ENCODE data around the gene TANGO6. TPM values are rescaled to one million over a fixed set of nuclear protein-coding genes. Genes with fewer than 3 reads are reported as not detected.

The TANGO6 gene
- total RNA-seq, 1 experiment from 2014 or later, result 21.8 TPM

- H3K79me2 ChIP-seq (ENCODE audit: low read length), result no peaks in the 10 kb centered on the region
- no peaks in the 10 kb centered on the region for H3K9me2 ChIP-seq (replicated peaks; ENCODE audit: insufficient read depth, low read length)
- H4K20me1 ChIP-seq (ENCODE audit: insufficient read depth, low read depth, low read length), result no peaks in the 10 kb centered on the region
- no peak overlapping the region for H3K4me3 ChIP-seq (ENCODE audit: low read length)
- no peak overlapping the region for H3K27ac ChIP-seq (ENCODE audit: low read length)
- no peaks in the 10 kb centered on the region for H3K36me3 ChIP-seq (ENCODE audit: insufficient read depth, low read length)
- no peak overlapping the region for H3K9ac ChIP-seq (ENCODE audit: low read length)
- no peak overlapping the region for H3K4me2 ChIP-seq (ENCODE audit: low read depth, low read length, poor library complexity, severe bottlenecking)
- no peaks in the 10 kb centered on the region for H3K27me3 ChIP-seq (ENCODE audit: low read length)
- H3K9me3 ChIP-seq (ENCODE audit: low read length), result no peaks in the 10 kb centered on the region
- H2AFZ ChIP-seq (ENCODE audit: low read length), result no peak overlapping the region
- DNase-seq, result peak; percentile 17
- no peaks in the 10 kb centered on the region for H3K4me1 ChIP-seq (ENCODE audit: low read length)
These were observed 233.9 kb downstream of the TANGO6 start for GRCh38 chr16:69077251-69077650.

GRCh38 chr16:69078073-69078472, 234.7 kb downstream of the TANGO6 start:
- Histone ChIP-seq H3K9me3 (ENCODE audit: low read length) (no peaks in the 10 kb centered on the region), H3K9me2 (replicated peaks; ENCODE audit: insufficient read depth, low read length) (no peaks in the 10 kb centered on the region), H2AFZ (ENCODE audit: low read length) (no peak overlapping the region), H3K27me3 (ENCODE audit: low read length) (no peaks in the 10 kb centered on the region), H3K4me1 (ENCODE audit: low read length) (no peaks in the 10 kb centered on the region), H3K36me3 (ENCODE audit: insufficient read depth, low read length) (no peaks in the 10 kb centered on the region), H3K4me3 (ENCODE audit: low read length) (no peak overlapping the region), H3K4me2 (ENCODE audit: low read depth, low read length, poor library complexity, severe bottlenecking) (no peak overlapping the region), H3K79me2 (ENCODE audit: low read length) (no peaks in the 10 kb centered on the region), H3K9ac (ENCODE audit: low read length) (no peak overlapping the region), H4K20me1 (ENCODE audit: insufficient read depth, low read depth, low read length) (no peaks in the 10 kb centered on the region), H3K27ac (ENCODE audit: low read length) (no peak overlapping the region)
- DNase-seq, result no peak

GRCh38 chr16:69079697-69080096, 236.4 kb downstream of the TANGO6 start:
- Histone ChIP-seq H3K4me2 (ENCODE audit: low read depth, low read length, poor library complexity, severe bottlenecking) (no peak overlapping the region), H3K27ac (ENCODE audit: low read length) (no peak overlapping the region), H3K4me1 (ENCODE audit: low read length) (no peaks in the 10 kb centered on the region), H3K9me3 (ENCODE audit: low read length) (no peaks in the 10 kb centered on the region), H3K27me3 (ENCODE audit: low read length) (no peaks in the 10 kb centered on the region), H4K20me1 (ENCODE audit: insufficient read depth, low read depth, low read length) (no peaks in the 10 kb centered on the region), H3K9me2 (replicated peaks; ENCODE audit: insufficient read depth, low read length) (no peaks in the 10 kb centered on the region), H3K36me3 (ENCODE audit: insufficient read depth, low read length) (no peaks in the 10 kb centered on the region), H3K9ac (ENCODE audit: low read length) (no peak overlapping the region), H3K4me3 (ENCODE audit: low read length) (no peak overlapping the region), H3K79me2 (ENCODE audit: low read length) (no peaks in the 10 kb centered on the region), H2AFZ (ENCODE audit: low read length) (no peak overlapping the region)
- DNase-seq, result peak; percentile 9

GRCh38 chr16:69083306-69083941, 240.1 kb downstream of the TANGO6 start:
- no peak overlapping the region for H3K4me3 ChIP-seq (ENCODE audit: low read length)
- peak; percentile 43 for DNase-seq
- no peak overlapping the region for H3K27ac ChIP-seq (ENCODE audit: low read length)
- no peaks in the 10 kb centered on the region for H3K4me1 ChIP-seq (ENCODE audit: low read length)
- no peaks in the 10 kb centered on the region for H3K36me3 ChIP-seq (ENCODE audit: insufficient read depth, low read length)
- no peaks in the 10 kb centered on the region for H3K9me3 ChIP-seq (ENCODE audit: low read length)
- H2AFZ ChIP-seq (ENCODE audit: low read length), result no peak overlapping the region
- no peaks in the 10 kb centered on the region for H3K79me2 ChIP-seq (ENCODE audit: low read length)
- no peak overlapping the region for H3K4me2 ChIP-seq (ENCODE audit: low read depth, low read length, poor library complexity, severe bottlenecking)
- no peak overlapping the region for H3K9ac ChIP-seq (ENCODE audit: low read length)
- H3K27me3 ChIP-seq (ENCODE audit: low read length), result no peaks in the 10 kb centered on the region
- no peaks in the 10 kb centered on the region for H4K20me1 ChIP-seq (ENCODE audit: insufficient read depth, low read depth, low read length)
- H3K9me2 ChIP-seq (replicated peaks; ENCODE audit: insufficient read depth, low read length), result no peaks in the 10 kb centered on the region

- Histone ChIP-seq H3K4me3 (ENCODE audit: low read length) (no peak overlapping the region), H3K9ac (ENCODE audit: low read length) (no peak overlapping the region), H3K79me2 (ENCODE audit: low read length) (no peaks in the 10 kb centered on the region), H2AFZ (ENCODE audit: low read length) (no peak overlapping the region), H4K20me1 (ENCODE audit: insufficient read depth, low read depth, low read length) (no peaks in the 10 kb centered on the region), H3K4me1 (ENCODE audit: low read length) (no peaks in the 10 kb centered on the region), H3K27me3 (ENCODE audit: low read length) (no peaks in the 10 kb centered on the region), H3K9me2 (replicated peaks; ENCODE audit: insufficient read depth, low read length) (no peaks in the 10 kb centered on the region), H3K9me3 (ENCODE audit: low read length) (no peaks in the 10 kb centered on the region), H3K4me2 (ENCODE audit: low read depth, low read length, poor library complexity, severe bottlenecking) (no peak overlapping the region), H3K27ac (ENCODE audit: low read length) (no peak overlapping the region), H3K36me3 (ENCODE audit: insufficient read depth, low read length) (no peaks in the 10 kb centered on the region)
- no peak for DNase-seq
These were observed 241.0 kb downstream of the TANGO6 start for GRCh38 chr16:69084289-69084688.

GRCh38 chr16:69085032-69085695, 241.8 kb downstream of the TANGO6 start:
- no peak overlapping the region for H3K4me2 ChIP-seq (ENCODE audit: low read depth, low read length, poor library complexity, severe bottlenecking)
- H4K20me1 ChIP-seq (ENCODE audit: insufficient read depth, low read depth, low read length), result no peaks in the 10 kb centered on the region
- no peaks in the 10 kb centered on the region for H3K27me3 ChIP-seq (ENCODE audit: low read length)
- H3K27ac ChIP-seq (ENCODE audit: low read length), result no peak overlapping the region
- no peak overlapping the region for H3K4me3 ChIP-seq (ENCODE audit: low read length)
- no peaks in the 10 kb centered on the region for H3K4me1 ChIP-seq (ENCODE audit: low read length)
- H3K9ac ChIP-seq (ENCODE audit: low read length), result no peak overlapping the region
- DNase-seq, result no peak
- H3K36me3 ChIP-seq (ENCODE audit: insufficient read depth, low read length), result no peaks in the 10 kb centered on the region
- H3K79me2 ChIP-seq (ENCODE audit: low read length), result no peaks in the 10 kb centered on the region
- H3K9me2 ChIP-seq (replicated peaks; ENCODE audit: insufficient read depth, low read length), result no peaks in the 10 kb centered on the region
- H3K9me3 ChIP-seq (ENCODE audit: low read length), result no peaks in the 10 kb centered on the region
- no peak overlapping the region for H2AFZ ChIP-seq (ENCODE audit: low read length)

- Histone ChIP-seq H3K9ac (ENCODE audit: low read length) (no peak overlapping the region), H2AFZ (ENCODE audit: low read length) (no peak overlapping the region), H3K27ac (ENCODE audit: low read length) (no peak overlapping the region), H3K4me1 (ENCODE audit: low read length) (no peaks in the 10 kb centered on the region), H3K36me3 (ENCODE audit: insufficient read depth, low read length) (no peaks in the 10 kb centered on the region), H3K79me2 (ENCODE audit: low read length) (no peaks in the 10 kb centered on the region), H3K9me2 (replicated peaks; ENCODE audit: insufficient read depth, low read length) (no peaks in the 10 kb centered on the region), H3K27me3 (ENCODE audit: low read length) (no peaks in the 10 kb centered on the region), H3K9me3 (ENCODE audit: low read length) (no peaks in the 10 kb centered on the region), H3K4me3 (ENCODE audit: low read length) (no peak overlapping the region), H3K4me2 (ENCODE audit: low read depth, low read length, poor library complexity, severe bottlenecking) (no peak overlapping the region), H4K20me1 (ENCODE audit: insufficient read depth, low read depth, low read length) (no peaks in the 10 kb centered on the region)
- peak; percentile 5 for DNase-seq
These were observed 243.8 kb downstream of the TANGO6 start for GRCh38 chr16:69087161-69087581.

- Histone ChIP-seq H3K4me2 (ENCODE audit: low read depth, low read length, poor library complexity, severe bottlenecking) (no peak overlapping the region), H3K9ac (ENCODE audit: low read length) (no peak overlapping the region), H3K9me2 (replicated peaks; ENCODE audit: insufficient read depth, low read length) (no peaks in the 10 kb centered on the region)
These were observed 245.4 kb downstream of the TANGO6 start for GRCh38 chr16:69088684-69089083.

More at GRCh38 chr16:69088684-69089083, 245.4 kb downstream of the TANGO6 start:
- Histone ChIP-seq H3K36me3 (ENCODE audit: insufficient read depth, low read length) (no peaks in the 10 kb centered on the region), H3K9me3 (ENCODE audit: low read length) (no peaks in the 10 kb centered on the region), H3K79me2 (ENCODE audit: low read length) (no peaks in the 10 kb centered on the region), H2AFZ (ENCODE audit: low read length) (no peak overlapping the region), H4K20me1 (ENCODE audit: insufficient read depth, low read depth, low read length) (no peaks in the 10 kb centered on the region), H3K4me1 (ENCODE audit: low read length) (no peaks in the 10 kb centered on the region), H3K27me3 (ENCODE audit: low read length) (no peaks in the 10 kb centered on the region), H3K27ac (ENCODE audit: low read length) (no peak overlapping the region), H3K4me3 (ENCODE audit: low read length) (no peak overlapping the region)
- peak; percentile 35 for DNase-seq

Data from Karpas-422 (cell line).